Mucosa of rectum (tissue), 2 donors: ENCODE measurements around the gene PLXNA2.

ENCODE experiments used
- H3K27ac ChIP-seq, 2 donors: one replicate each; pipeline ENCODE4 v1.7.0; 2013; ENCODE audit warnings: inconsistent platforms in 2 of 2, low read depth in 2 of 2, low read length in 2 of 2
- H3K27me3 ChIP-seq, 2 donors: one replicate each; pipeline ENCODE4 v1.7.0; 2013; ENCODE audit warnings: low read length in 2 of 2; ENCODE audit not compliant: control insufficient read depth in 2 of 2, insufficient read depth in 2 of 2
- H3K36me3 ChIP-seq, 2 donors: one replicate each; pipeline ENCODE4 v1.7.0; 2013; ENCODE audit warnings: low read length in 2 of 2; ENCODE audit not compliant: control insufficient read depth in 2 of 2, insufficient read depth in 2 of 2
- H3K4me1 ChIP-seq, 2 donors: one replicate each; pipeline ENCODE4 v1.7.0; 2013; ENCODE audit warnings: low read length in 2 of 2, mild to moderate bottlenecking in 1 of 2; ENCODE audit not compliant: control insufficient read depth in 2 of 2, insufficient read depth in 2 of 2
- H3K4me3 ChIP-seq, 2 donors: one replicate each; pipeline ENCODE4 v1.7.0; 2013; ENCODE audit warnings: low read length in 2 of 2
- H3K9ac ChIP-seq, 2 donors: one replicate each; pipeline ENCODE4 v1.7.0; 2013; ENCODE audit warnings: low read length in 2 of 2, low read depth in 1 of 2, mild to moderate bottlenecking in 1 of 2
- H3K9me3 ChIP-seq, 2 donors: one replicate each; pipeline ENCODE4 v1.7.0; 2013; ENCODE audit warnings: low read length in 2 of 2; ENCODE audit not compliant: control insufficient read depth in 2 of 2
- donor health status: healthy.
- donor health status: Normal muscosa, but diverticular disease.

The PLXNA2 gene

GRCh38 chr1:208225954-208226937 is 17.9 kb downstream of the PLXNA2 start:
- H3K27ac ChIP-seq = no peak overlapping the region

GRCh38 chr1:208224192-208224713 is 19.9 kb downstream of the PLXNA2 start:
- Histone ChIP-seq H3K36me3 (no peaks in the 10 kb centered on the region), H3K9me3 (no peaks in the 10 kb centered on the region), H3K9ac (no peak overlapping the region), H3K4me3 (no peak overlapping the region), H3K27me3 (no peaks in the 10 kb centered on the region), H3K27ac (no peak overlapping the region), H3K4me1 (peaks cover 0 to 5% of the 10 kb centered on the region in 2 donors)

More at GRCh38 chr1:208225954-208226937, 17.9 kb downstream of the PLXNA2 start:
- H3K4me3 ChIP-seq = no peak overlapping the region
- H3K27me3 ChIP-seq = no peaks in the 10 kb centered on the region
- H3K36me3 ChIP-seq = no peaks in the 10 kb centered on the region
- peaks cover 0 to 10% of the 10 kb centered on the region in 2 donors for H3K4me1 ChIP-seq
- no peaks in the 10 kb centered on the region for H3K9me3 ChIP-seq
- H3K9ac ChIP-seq = no peak overlapping the region

- Histone ChIP-seq H3K36me3 (no peaks in the 10 kb centered on the region), H3K9ac (no peak overlapping the region), H3K4me1 (peaks cover 0 to 3% of the 10 kb centered on the region in 2 donors), H3K27me3 (no peaks in the 10 kb centered on the region), H3K4me3 (no peak overlapping the region), H3K9me3 (no peaks in the 10 kb centered on the region), H3K27ac (no peak overlapping the region)
These were observed 21.0 kb downstream of the PLXNA2 start for GRCh38 chr1:208223136-208223535.

GRCh38 chr1:208222376-208223126 is 21.6 kb downstream of the PLXNA2 start:
- H3K27ac ChIP-seq = no peak overlapping the region
- H3K4me1 ChIP-seq = no peaks in the 10 kb centered on the region
- H3K27me3 ChIP-seq = no peaks in the 10 kb centered on the region
- no peak overlapping the region for H3K9ac ChIP-seq
- H3K9me3 ChIP-seq = no peaks in the 10 kb centered on the region
- peaks cover 0 to 2% of the 10 kb centered on the region in 2 donors for H3K36me3 ChIP-seq
- no peak overlapping the region for H3K4me3 ChIP-seq

GRCh38 chr1:208221291-208221622 is 22.9 kb downstream of the PLXNA2 start:
- H3K9me3 ChIP-seq = no peaks in the 10 kb centered on the region
- no peak overlapping the region for H3K4me3 ChIP-seq
- peaks cover 11 to 15% of the 10 kb centered on the region in 2 donors for H3K36me3 ChIP-seq
- no peaks in the 10 kb centered on the region for H3K4me1 ChIP-seq
- H3K27ac ChIP-seq = no peak overlapping the region
- H3K9ac ChIP-seq = no peak overlapping the region
- H3K27me3 ChIP-seq = no peaks in the 10 kb centered on the region

GRCh38 chr1:208219659-208220282 is 24.4 kb downstream of the PLXNA2 start:
- peaks cover 23 to 26% of the 10 kb centered on the region in 2 donors for H3K36me3 ChIP-seq
- H3K4me3 ChIP-seq = no peak overlapping the region
- no peaks in the 10 kb centered on the region for H3K27me3 ChIP-seq
- H3K9me3 ChIP-seq = no peaks in the 10 kb centered on the region
- H3K9ac ChIP-seq = no peak overlapping the region
- H3K4me1 ChIP-seq = no peaks in the 10 kb centered on the region
- H3K27ac ChIP-seq = peak overlapping the region; percentile 13 to 18

GRCh38 chr1:208219098-208219658 is 25.0 kb downstream of the PLXNA2 start:
- Histone ChIP-seq H3K4me1 (no peaks in the 10 kb centered on the region), H3K36me3 (peaks cover 24 to 26% of the 10 kb centered on the region in 2 donors), H3K4me3 (no peak overlapping the region), H3K27me3 (no peaks in the 10 kb centered on the region), H3K9me3 (no peaks in the 10 kb centered on the region), H3K27ac (peak overlapping the region; percentile 13 to 18), H3K9ac (no peak overlapping the region)

GRCh38 chr1:208218237-208219097 is 25.7 kb downstream of the PLXNA2 start:
- Histone ChIP-seq H3K27me3 (no peaks in the 10 kb centered on the region), H3K27ac (peak overlapping the region in 1 of 2 donors; percentile 18), H3K4me3 (no peak overlapping the region), H3K36me3 (peaks cover 24 to 26% of the 10 kb centered on the region in 2 donors), H3K9ac (no peak overlapping the region), H3K9me3 (no peaks in the 10 kb centered on the region), H3K4me1 (no peaks in the 10 kb centered on the region)

- H3K9me3 ChIP-seq = no peaks in the 10 kb centered on the region
- no peaks in the 10 kb centered on the region for H3K4me1 ChIP-seq
- H3K27ac ChIP-seq = no peak overlapping the region
- no peak overlapping the region for H3K9ac ChIP-seq
- H3K4me3 ChIP-seq = no peak overlapping the region
- no peaks in the 10 kb centered on the region for H3K27me3 ChIP-seq
- peaks cover 24 to 26% of the 10 kb centered on the region in 2 donors for H3K36me3 ChIP-seq
These were observed 26.4 kb downstream of the PLXNA2 start for GRCh38 chr1:208217781-208218180.
